ENCODE data around the gene CHCHD3. TPM values are rescaled to one million over a fixed set of nuclear protein-coding genes. Genes with fewer than 3 reads are reported as not detected.

Gene CHCHD3
- total and polyA plus RNA-seq, 7 experiments from 2014 or later: 25.6 to 49.7 (median 38.6) TPM

GRCh38 chr7:132856416-132856815 lies 225.5 kb downstream of the CHCHD3 start:
- ATAC-seq (no peak), DNase-seq (no peak)
- Histone ChIP-seq H3K9me3 (ENCODE audit: control insufficient read depth in 2 of 3, low read length in 3 of 3) (no peaks in the 10 kb centered on the region), H3K36me3 (ENCODE audit: control insufficient read depth in 2 of 3, insufficient read depth in 3 of 3, low read length in 3 of 3) (no peaks in the 10 kb centered on the region), H3K27ac (ENCODE audit: low read depth, low read length) (no peak overlapping the region), H3K27me3 (ENCODE audit: control insufficient read depth in 2 of 2, insufficient read depth in 2 of 2, low read length in 2 of 2) (no peaks in the 10 kb centered on the region), H3K4me1 (ENCODE audit: control insufficient read depth in 2 of 2, insufficient read depth in 2 of 2, low read length in 2 of 2) (no peaks in the 10 kb centered on the region), H3K4me3 (ENCODE audit: low read length) (no peak overlapping the region)
- Mint-ChIP-seq H3K9me3 (no peaks in the 10 kb centered on the region), H3K4me3 (no peak overlapping the region), H3K4me1 (peaks cover 0 to 9% (median 5%) of the 10 kb centered on the region in 7 donors), H3K27me3 (no peaks in the 10 kb centered on the region), H3K27ac (no peak overlapping the region), H3K36me3 (peaks cover 4 to 54% (median 41%) of the 10 kb centered on the region in 5 donors)
- ChIA-PET POLR2A (no interaction called here), CTCF (no interaction called here)
- intact Hi-C loops (cut with micrococcal nuclease): no loop called here

GRCh38 chr7:132855901-132856300 lies 226.0 kb downstream of the CHCHD3 start:
- H3K36me3 Mint-ChIP-seq: peaks cover 4 to 51% (median 38%) of the 10 kb centered on the region in 5 donors
- no peak overlapping the region for H3K27ac Mint-ChIP-seq
- ATAC-seq: no peak
- no peak for DNase-seq
- CTCF ChIA-PET: no interaction called here
- H3K27me3 Mint-ChIP-seq: no peaks in the 10 kb centered on the region
- H3K36me3 ChIP-seq (ENCODE audit: control insufficient read depth in 2 of 3, insufficient read depth in 3 of 3, low read length in 3 of 3): no peaks in the 10 kb centered on the region
- no peak overlapping the region for H3K4me3 ChIP-seq (ENCODE audit: low read length)
- no peak overlapping the region for H3K4me3 Mint-ChIP-seq
- intact Hi-C loops (cut with micrococcal nuclease): no loop called here
- H3K4me1 Mint-ChIP-seq: peaks cover 0 to 9% (median 2%) of the 10 kb centered on the region in 7 donors
- H3K9me3 Mint-ChIP-seq: no peaks in the 10 kb centered on the region
- H3K27me3 ChIP-seq (ENCODE audit: control insufficient read depth in 2 of 2, insufficient read depth in 2 of 2, low read length in 2 of 2): no peaks in the 10 kb centered on the region
- H3K27ac ChIP-seq (ENCODE audit: low read depth, low read length): no peak overlapping the region
- no peaks in the 10 kb centered on the region for H3K4me1 ChIP-seq (ENCODE audit: control insufficient read depth in 2 of 2, insufficient read depth in 2 of 2, low read length in 2 of 2)
- H3K9me3 ChIP-seq (ENCODE audit: control insufficient read depth in 2 of 3, low read length in 3 of 3): no peaks in the 10 kb centered on the region
- POLR2A ChIA-PET: no interaction called here

- H3K27ac Mint-ChIP-seq: no peak overlapping the region
- H3K36me3 ChIP-seq (ENCODE audit: control insufficient read depth in 2 of 3, insufficient read depth in 3 of 3, low read length in 3 of 3): no peaks in the 10 kb centered on the region
- no peaks in the 10 kb centered on the region for H3K27me3 Mint-ChIP-seq
- no peaks in the 10 kb centered on the region for H3K9me3 ChIP-seq (ENCODE audit: control insufficient read depth in 2 of 3, low read length in 3 of 3)
- no peak overlapping the region for H3K27ac ChIP-seq (ENCODE audit: low read depth, low read length)
- no peak for ATAC-seq
- DNase-seq: no peak
- H3K4me3 ChIP-seq (ENCODE audit: low read length): no peak overlapping the region
- no peaks in the 10 kb centered on the region for H3K9me3 Mint-ChIP-seq
- H3K4me1 Mint-ChIP-seq: peaks cover 0 to 7% (median 0%) of the 10 kb centered on the region in 7 donors
- intact Hi-C loops (cut with micrococcal nuclease): no loop called here
- no peak overlapping the region for H3K4me3 Mint-ChIP-seq
- H3K36me3 Mint-ChIP-seq: peaks cover 4 to 56% (median 38%) of the 10 kb centered on the region in 5 donors
- ChIA-PET CTCF (no interaction called here), POLR2A (no interaction called here)
- no peaks in the 10 kb centered on the region for H3K27me3 ChIP-seq (ENCODE audit: control insufficient read depth in 2 of 2, insufficient read depth in 2 of 2, low read length in 2 of 2)
- H3K4me1 ChIP-seq (ENCODE audit: control insufficient read depth in 2 of 2, insufficient read depth in 2 of 2, low read length in 2 of 2): no peaks in the 10 kb centered on the region
Observed at GRCh38 chr7:132854238-132854637, 227.7 kb downstream of the CHCHD3 start.

GRCh38 chr7:132847376-132847775 lies 234.5 kb downstream of the CHCHD3 start:
- no peak overlapping the region for H3K4me3 ChIP-seq (ENCODE audit: low read length)
- intact Hi-C loops (cut with micrococcal nuclease): no loop called here
- CTCF ChIA-PET: no interaction called here
- Mint-ChIP-seq H3K9me3 (no peaks in the 10 kb centered on the region), H3K36me3 (peaks cover 0 to 44% (median 27%) of the 10 kb centered on the region in 5 donors), H3K4me3 (no peak overlapping the region), H3K4me1 (peaks cover 0 to 3% (median 0%) of the 10 kb centered on the region in 7 donors), H3K27me3 (no peaks in the 10 kb centered on the region), H3K27ac (no peak overlapping the region)
- no peak overlapping the region for H3K27ac ChIP-seq (ENCODE audit: low read depth, low read length)
- no peaks in the 10 kb centered on the region for H3K9me3 ChIP-seq (ENCODE audit: control insufficient read depth in 2 of 3, low read length in 3 of 3)
- no peak for DNase-seq
- H3K36me3 ChIP-seq (ENCODE audit: control insufficient read depth in 2 of 3, insufficient read depth in 3 of 3, low read length in 3 of 3): no peaks in the 10 kb centered on the region
- ATAC-seq: no peak
- POLR2A ChIA-PET: no interaction called here
- H3K4me1 ChIP-seq (ENCODE audit: control insufficient read depth in 2 of 2, insufficient read depth in 2 of 2, low read length in 2 of 2): no peaks in the 10 kb centered on the region
- H3K27me3 ChIP-seq (ENCODE audit: control insufficient read depth in 2 of 2, insufficient read depth in 2 of 2, low read length in 2 of 2): no peaks in the 10 kb centered on the region

- DNase-seq (no peak), ATAC-seq (no peak)
- POLR2A ChIA-PET: no interaction called here
- H3K27me3 ChIP-seq (ENCODE audit: control insufficient read depth in 2 of 2, insufficient read depth in 2 of 2, low read length in 2 of 2): no peaks in the 10 kb centered on the region
- Mint-ChIP-seq H3K27ac (no peak overlapping the region), H3K4me1 (peaks cover 0 to 5% (median 3%) of the 10 kb centered on the region in 7 donors), H3K27me3 (no peaks in the 10 kb centered on the region), H3K36me3 (peaks cover 0 to 41% (median 20%) of the 10 kb centered on the region in 5 donors), H3K9me3 (no peaks in the 10 kb centered on the region), H3K4me3 (no peak overlapping the region)
- no peak overlapping the region for H3K27ac ChIP-seq (ENCODE audit: low read depth, low read length)
- intact Hi-C loops (cut with micrococcal nuclease): no loop called here
- H3K36me3 ChIP-seq (ENCODE audit: control insufficient read depth in 2 of 3, insufficient read depth in 3 of 3, low read length in 3 of 3): no peaks in the 10 kb centered on the region
- no peaks in the 10 kb centered on the region for H3K4me1 ChIP-seq (ENCODE audit: control insufficient read depth in 2 of 2, insufficient read depth in 2 of 2, low read length in 2 of 2)
- no peaks in the 10 kb centered on the region for H3K9me3 ChIP-seq (ENCODE audit: control insufficient read depth in 2 of 3, low read length in 3 of 3)
- no peak overlapping the region for H3K4me3 ChIP-seq (ENCODE audit: low read length)
- CTCF ChIA-PET: no interaction called here
Observed at GRCh38 chr7:132846086-132846485, 235.8 kb downstream of the CHCHD3 start.

- no peaks in the 10 kb centered on the region for H3K27me3 ChIP-seq (ENCODE audit: control insufficient read depth in 2 of 2, insufficient read depth in 2 of 2, low read length in 2 of 2)
- CTCF ChIA-PET: interaction anchor here (1.0 kb wide), 1 partner anchor 25 kb away, joined by 3 read pairs; no protein-coding TSS in a partner anchor
- Mint-ChIP-seq H3K27ac (no peak overlapping the region), H3K36me3 (peaks cover 5 to 36% (median 32%) of the 10 kb centered on the region in 5 donors), H3K9me3 (no peaks in the 10 kb centered on the region), H3K27me3 (no peaks in the 10 kb centered on the region), H3K4me3 (no peak overlapping the region), H3K4me1 (peaks cover 0 to 8% (median 3%) of the 10 kb centered on the region in 7 donors)
- no peaks in the 10 kb centered on the region for H3K4me1 ChIP-seq (ENCODE audit: control insufficient read depth in 2 of 2, insufficient read depth in 2 of 2, low read length in 2 of 2)
- no peak for ATAC-seq
- H3K9me3 ChIP-seq (ENCODE audit: control insufficient read depth in 2 of 3, low read length in 3 of 3): no peaks in the 10 kb centered on the region
- H3K4me3 ChIP-seq (ENCODE audit: low read length): no peak overlapping the region
- H3K27ac ChIP-seq (ENCODE audit: low read depth, low read length): no peak overlapping the region
- H3K36me3 ChIP-seq (ENCODE audit: control insufficient read depth in 2 of 3, insufficient read depth in 3 of 3, low read length in 3 of 3): no peaks in the 10 kb centered on the region
- no peak for DNase-seq
- intact Hi-C loops (cut with micrococcal nuclease): no loop called here
- POLR2A ChIA-PET: no interaction called here
Observed at GRCh38 chr7:132842478-132842877, 239.4 kb downstream of the CHCHD3 start.

- H3K27ac ChIP-seq (ENCODE audit: low read depth, low read length): no peak overlapping the region
- no peaks in the 10 kb centered on the region for H3K4me1 ChIP-seq (ENCODE audit: control insufficient read depth in 2 of 2, insufficient read depth in 2 of 2, low read length in 2 of 2)
- no peak overlapping the region for H3K4me3 Mint-ChIP-seq
- ATAC-seq: no peak
- no peak overlapping the region for H3K27ac Mint-ChIP-seq
- H3K27me3 ChIP-seq (ENCODE audit: control insufficient read depth in 2 of 2, insufficient read depth in 2 of 2, low read length in 2 of 2): no peaks in the 10 kb centered on the region
- no peak for DNase-seq
- peaks cover 0 to 5% (median 0%) of the 10 kb centered on the region in 3 experiments for H3K36me3 ChIP-seq (ENCODE audit: control insufficient read depth in 2 of 3, insufficient read depth in 3 of 3, low read length in 3 of 3)
- no peaks in the 10 kb centered on the region for H3K27me3 Mint-ChIP-seq
- peaks cover 0 to 8% (median 3%) of the 10 kb centered on the region in 7 donors for H3K4me1 Mint-ChIP-seq
- H3K9me3 Mint-ChIP-seq: peaks cover 0 to 5% (median 0%) of the 10 kb centered on the region in 11 donors
- ChIA-PET POLR2A (interaction anchor here (0.5 to 0.6 kb wide), 2 partner anchors 425 to 730 kb away, joined by 3 to 4 read pairs; no protein-coding TSS in a partner anchor), CTCF (interaction anchor here (0.6 kb wide), 1 partner anchor 31 kb away, joined by 7 read pairs; no protein-coding TSS in a partner anchor)
- no peak overlapping the region for H3K4me3 ChIP-seq (ENCODE audit: low read length)
- H3K9me3 ChIP-seq (ENCODE audit: control insufficient read depth in 2 of 3, low read length in 3 of 3): no peaks in the 10 kb centered on the region
- H3K36me3 Mint-ChIP-seq: peaks cover 21 to 52% (median 45%) of the 10 kb centered on the region in 5 donors
- intact Hi-C loops (cut with micrococcal nuclease): no loop called here
Observed at GRCh38 chr7:132840199-132840598, 241.7 kb downstream of the CHCHD3 start.
